ENCODE measurements around the gene LDB2. TPM values are rescaled to one million over a fixed set of nuclear protein-coding genes. Genes with fewer than 3 reads are reported as not detected.

The LDB2 gene
- total RNA-seq, 1 experiment from 2014 or later: not detected

DNA sequence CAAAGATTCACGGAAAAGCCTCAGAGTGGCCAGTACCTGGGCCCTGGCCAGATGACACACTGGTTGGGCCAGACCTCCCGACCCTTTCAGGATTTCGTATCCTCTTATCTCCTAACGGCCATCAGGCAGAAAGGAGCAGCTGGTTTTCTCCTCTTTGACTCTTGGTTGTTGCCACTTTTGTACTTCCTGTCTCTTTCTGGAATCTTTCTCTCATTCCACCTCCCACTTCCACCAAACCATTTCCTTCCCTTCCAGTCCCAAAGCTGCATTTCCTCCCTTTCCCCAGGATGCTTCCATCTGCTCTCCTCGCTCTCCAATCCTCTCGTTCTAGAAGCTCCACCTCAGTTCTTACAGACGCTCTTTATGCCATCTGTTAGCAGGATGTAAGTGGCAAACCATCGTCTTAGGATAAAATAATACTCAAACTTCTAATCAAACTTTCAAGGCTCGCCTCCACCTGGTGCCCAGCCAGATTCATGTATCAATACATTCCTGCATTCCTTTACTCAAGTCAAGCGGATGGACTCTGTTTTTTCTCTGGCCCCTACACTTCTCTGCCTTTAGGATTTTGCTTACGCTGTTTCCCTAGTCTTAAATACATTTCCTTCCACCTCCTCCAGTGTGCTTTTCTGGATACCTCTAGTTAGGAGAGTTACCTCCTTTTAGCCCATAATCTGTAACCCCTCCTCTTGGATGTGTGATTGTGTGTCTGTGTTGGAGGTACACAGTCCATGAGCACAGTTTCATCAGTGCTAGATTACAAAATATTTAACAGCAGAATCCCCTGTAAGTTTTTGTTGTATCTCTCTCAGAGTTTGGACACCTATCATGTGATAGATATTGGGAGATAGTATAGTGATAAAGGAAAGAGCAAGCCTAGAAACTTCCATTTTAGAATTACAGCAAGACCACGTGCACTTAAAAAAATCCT, 70.4 kb downstream of the LDB2 start:
- Histone ChIP-seq H3K27ac (no peak overlapping the region), H3F3A (ENCODE audit: insufficient read depth, low read depth) (no peaks in the 10 kb centered on the region), H3K4me1 (replicated peaks; ENCODE audit: insufficient read depth) (no peaks in the 10 kb centered on the region), H3K79me2 (ENCODE audit: low read depth) (no peaks in the 10 kb centered on the region), H3K4me3 (no peak overlapping the region), H3K4me2 (no peak overlapping the region), H3K36me3 (ENCODE audit: low read depth) (no peaks in the 10 kb centered on the region), H3K27me3 (ENCODE audit: insufficient read depth, low read depth) (peaks cover 3% of the 10 kb centered on the region; the same call in 1 of the 2 replicates), H3K9me3 (ENCODE audit: insufficient read depth, low read depth) (no peaks in the 10 kb centered on the region), H2AFZ (no peak overlapping the region), H3K9me2 (ENCODE audit: insufficient read depth) (no peaks in the 10 kb centered on the region), H4K20me1 (ENCODE audit: insufficient read depth) (no peaks in the 10 kb centered on the region)
- DNase-seq: no peak
- intact Hi-C loops (cut with micrococcal nuclease; ENCODE audit: unreplicated experiment): no loop called here
- TF ChIP-seq CTCF (conservative IDR thresholded peaks at IDR 0.05): no peak
- TF ChIP-seq EZH2 (IDR thresholded peaks at IDR 0.05; ENCODE audit: low read depth): no peak
- no TSS peak for BruUV-seq (replicated peaks)
- ChIA-PET POLR2A (ENCODE audit: unreplicated experiment) (no interaction called here), CTCF (no interaction called here)

- Histone ChIP-seq H3K79me2 (ENCODE audit: low read depth) (no peaks in the 10 kb centered on the region), H3K4me2 (no peak overlapping the region), H3K4me3 (no peak overlapping the region), H3K27ac (no peak overlapping the region), H2AFZ (no peak overlapping the region), H3K27me3 (ENCODE audit: insufficient read depth, low read depth) (peaks cover 3% of the 10 kb centered on the region; the same call in 1 of the 2 replicates), H3K36me3 (ENCODE audit: low read depth) (no peaks in the 10 kb centered on the region), H3K4me1 (replicated peaks; ENCODE audit: insufficient read depth) (no peaks in the 10 kb centered on the region), H4K20me1 (ENCODE audit: insufficient read depth) (no peaks in the 10 kb centered on the region), H3F3A (ENCODE audit: insufficient read depth, low read depth) (no peaks in the 10 kb centered on the region), H3K9me2 (ENCODE audit: insufficient read depth) (no peaks in the 10 kb centered on the region), H3K9me3 (ENCODE audit: insufficient read depth, low read depth) (no peaks in the 10 kb centered on the region)
- POLR2A ChIA-PET (ENCODE audit: unreplicated experiment): no interaction called here
- TF ChIP-seq EZH2 (IDR thresholded peaks at IDR 0.05; ENCODE audit: low read depth): no peak
- intact Hi-C loops (cut with micrococcal nuclease; ENCODE audit: unreplicated experiment): no loop called here
- CTCF ChIA-PET: no interaction called here
- no peak for DNase-seq
- no TSS peak for BruUV-seq (replicated peaks)
These were observed 71.4 kb downstream of the LDB2 start for GRCh38 chr4:16827045-16827444.

- Histone ChIP-seq H4K20me1 (ENCODE audit: insufficient read depth) (no peaks in the 10 kb centered on the region), H3K36me3 (ENCODE audit: low read depth) (no peaks in the 10 kb centered on the region), H3K9me3 (ENCODE audit: insufficient read depth, low read depth) (no peaks in the 10 kb centered on the region), H3K79me2 (ENCODE audit: low read depth) (no peaks in the 10 kb centered on the region), H3K9me2 (ENCODE audit: insufficient read depth) (no peaks in the 10 kb centered on the region), H3K4me1 (replicated peaks; ENCODE audit: insufficient read depth) (no peaks in the 10 kb centered on the region), H3K27ac (no peak overlapping the region), H2AFZ (no peak overlapping the region), H3F3A (ENCODE audit: insufficient read depth, low read depth) (no peaks in the 10 kb centered on the region), H3K4me3 (no peak overlapping the region), H3K4me2 (no peak overlapping the region), H3K27me3 (ENCODE audit: insufficient read depth, low read depth) (peaks cover 3% of the 10 kb centered on the region; the same call in 1 of the 2 replicates)
- CTCF ChIA-PET: no interaction called here
- intact Hi-C loops (cut with micrococcal nuclease; ENCODE audit: unreplicated experiment): no loop called here
- TF ChIP-seq CTCF (conservative IDR thresholded peaks at IDR 0.05) (no peak), EZH2 (IDR thresholded peaks at IDR 0.05; ENCODE audit: low read depth) (no peak)
- no peak for DNase-seq
- POLR2A ChIA-PET (ENCODE audit: unreplicated experiment): no interaction called here
- BruUV-seq (replicated peaks): no TSS peak
These were observed 72.0 kb downstream of the LDB2 start for GRCh38 chr4:16826406-16826910.
